A673 (cell line): ENCODE measurements around the gene XKR7. TPM values are rescaled to one million over a fixed set of nuclear protein-coding genes. Genes with fewer than 3 reads are reported as not detected.

ENCODE experiments used
- BruUV-seq: library from RNA; stranded (reverse); fragments of 400-500 nt; replicated peaks from 2 replicates; lab custom pipeline; 2021; lab: Mats Ljungman, UMichigan
- CTCF ChIA-PET: fragments of 300-600 bp; sonication (Branson Sonifier 250); formaldehyde crosslinking; loops from one replicate; lab custom pipeline; 2022; ENCODE audit warnings: antibody characterized with exemption; lab: Charles Lee
- POLR2A ChIA-PET: fragments of 300-600 bp; sonication (Branson Sonifier 250); formaldehyde crosslinking; loops from one replicate; lab custom pipeline; 2022; ENCODE audit warnings: antibody characterized with exemption; ENCODE audit not compliant: low non-redundant PET; lab: Charles Lee
- DNase-seq: peaks from one replicate; pipeline ENCODE4 v3.0.0-alpha.2; 2015; ENCODE audit warnings: low spot score
- H3K27ac ChIP-seq: fragments of 200-600 bp; sonication (generic); 2 replicates; pipeline ENCODE4 v1.5.1; 2016; ENCODE audit warnings: mixed run types, low read depth, mild to moderate bottlenecking, mixed read lengths, antibody characterized with exemption, low read length; ENCODE audit not compliant: poor library complexity, severe bottlenecking
- H3K27me3 ChIP-seq: fragments of 200-600 bp; sonication (generic); replicated peaks from 2 replicates; pipeline ENCODE4 v1.6.1; 2017; ENCODE audit warnings: mixed run types, low read depth, mild to moderate bottlenecking, mixed read lengths, antibody characterized with exemption, low read length; ENCODE audit not compliant: insufficient read depth, poor library complexity
- H3K36me3 ChIP-seq: fragments of 200-600 bp; sonication (generic); 2 replicates; pipeline ENCODE4 v1.6.1; 2016; ENCODE audit warnings: mixed run types, mild to moderate bottlenecking, mixed read lengths, antibody characterized with exemption, low read length; ENCODE audit not compliant: insufficient read depth, poor library complexity, severe bottlenecking
- H3K4me1 ChIP-seq: fragments of 200-600 bp; sonication (generic); 2 replicates; pipeline ENCODE4 v1.6.1; 2017; ENCODE audit warnings: mixed run types, mild to moderate bottlenecking, mixed read lengths, antibody characterized with exemption, low read length; ENCODE audit not compliant: insufficient read depth, poor library complexity, severe bottlenecking
- H3K4me3 ChIP-seq: fragments of 200-600 bp; sonication (generic); 2 replicates; pipeline ENCODE4 v1.5.1; 2016; ENCODE audit warnings: low read depth, mixed run types, mild to moderate bottlenecking, mixed read lengths, low read length; ENCODE audit not compliant: poor library complexity, severe bottlenecking
- H3K9me3 ChIP-seq: fragments of 200-600 bp; sonication (generic); 2 replicates; pipeline ENCODE4 v1.6.1; 2016; ENCODE audit warnings: mixed run types, low read depth, mild to moderate bottlenecking, mixed read lengths, antibody characterized with exemption, low read length; ENCODE audit not compliant: poor library complexity, severe bottlenecking
- EZH2 ChIP-seq: fragments of 200-600 bp; sonication (generic); IDR thresholded peaks from 2 replicates; pipeline ENCODE4 v1.6.1; 2017; ENCODE audit warnings: borderline replicate concordance, low read depth, mild to moderate bottlenecking, mixed read lengths, antibody characterized with exemption, low read length; ENCODE audit not compliant: poor library complexity, severe bottlenecking
- intact Hi-C: fragments of 100-400 bp; cut with micrococcal nuclease; formaldehyde crosslinking; loops from one replicate; pipeline ENCODE4 v1.10.0; 2022; ENCODE audit not compliant: unreplicated experiment
- total RNA-seq: library from RNA; stranded (reverse); gene quantifications from 2 replicates; pipeline ENCODE4 v1.2.3, GENCODE V29; 2021
- TF ChIP-seq, protein P1 (sequence below): fragments of 300-800, 200-600 bp; sonication (generic); conservative IDR thresholded peaks from 2 replicates; pipeline ENCODE4 v1.5.1; 2017; ENCODE audit warnings: low read depth, mild to moderate bottlenecking, antibody characterized with exemption, low read length, moderate library complexity, mixed read lengths

The XKR7 gene
- total RNA-seq, 1 experiment from 2014 or later = not detected

GRCh38 chr20:32028647-32029372 lies 60.9 kb downstream of the XKR7 start:
- CTCF ChIA-PET = no interaction called here
- POLR2A ChIA-PET = no interaction called here
- peak; percentile 45 for DNase-seq

GRCh38 chr20:32029561-32029960 lies 61.6 kb downstream of the XKR7 start:
- H3K9me3 ChIP-seq = no peaks in the 10 kb centered on the region
- peaks cover 4% of the 10 kb centered on the region for H3K4me1 ChIP-seq
- H3K36me3 ChIP-seq = no peaks in the 10 kb centered on the region
- CTCF ChIA-PET = interaction anchor here (0.5 to 1.3 kb wide), 2 partner anchors 9 to 75 kb away, joined by 3 to 23 read pairs; no protein-coding TSS in a partner anchor
- no peak for TF ChIP-seq EZH2
- TF ChIP-seq, protein P1, sequence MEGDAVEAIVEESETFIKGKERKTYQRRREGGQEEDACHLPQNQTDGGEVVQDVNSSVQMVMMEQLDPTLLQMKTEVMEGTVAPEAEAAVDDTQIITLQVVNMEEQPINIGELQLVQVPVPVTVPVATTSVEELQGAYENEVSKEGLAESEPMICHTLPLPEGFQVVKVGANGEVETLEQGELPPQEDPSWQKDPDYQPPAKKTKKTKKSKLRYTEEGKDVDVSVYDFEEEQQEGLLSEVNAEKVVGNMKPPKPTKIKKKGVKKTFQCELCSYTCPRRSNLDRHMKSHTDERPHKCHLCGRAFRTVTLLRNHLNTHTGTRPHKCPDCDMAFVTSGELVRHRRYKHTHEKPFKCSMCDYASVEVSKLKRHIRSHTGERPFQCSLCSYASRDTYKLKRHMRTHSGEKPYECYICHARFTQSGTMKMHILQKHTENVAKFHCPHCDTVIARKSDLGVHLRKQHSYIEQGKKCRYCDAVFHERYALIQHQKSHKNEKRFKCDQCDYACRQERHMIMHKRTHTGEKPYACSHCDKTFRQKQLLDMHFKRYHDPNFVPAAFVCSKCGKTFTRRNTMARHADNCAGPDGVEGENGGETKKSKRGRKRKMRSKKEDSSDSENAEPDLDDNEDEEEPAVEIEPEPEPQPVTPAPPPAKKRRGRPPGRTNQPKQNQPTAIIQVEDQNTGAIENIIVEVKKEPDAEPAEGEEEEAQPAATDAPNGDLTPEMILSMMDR = no peak
- POLR2A ChIA-PET = no interaction called here
- DNase-seq = no peak
- no peak overlapping the region for H3K27ac ChIP-seq
- peaks cover 5% of the 10 kb centered on the region for H3K27me3 ChIP-seq
- intact Hi-C loops = no loop called here
- no TSS peak for BruUV-seq
- no peak overlapping the region for H3K4me3 ChIP-seq

More at GRCh38 chr20:32028647-32029372, 60.9 kb downstream of the XKR7 start:
- no peaks in the 10 kb centered on the region for H3K9me3 ChIP-seq
- H3K27ac ChIP-seq = no peak overlapping the region
- H3K27me3 ChIP-seq = peaks cover 5% of the 10 kb centered on the region
- no peak overlapping the region for H3K4me3 ChIP-seq
- TF ChIP-seq, protein P1 = no peak
- TF ChIP-seq EZH2 = no peak
- no TSS peak for BruUV-seq
- peaks cover 4% of the 10 kb centered on the region for H3K4me1 ChIP-seq
- H3K36me3 ChIP-seq = no peaks in the 10 kb centered on the region
- intact Hi-C loops = no loop called here

GRCh38 chr20:32031007-32031958 lies 63.3 kb downstream of the XKR7 start:
- CTCF ChIA-PET = interaction anchor here (0.6 to 2.4 kb wide), 5 partner anchors 12 to 208 kb away, joined by 3 to 13 read pairs (median 4); partner anchors contain the start of gene TM9SF4
- TF ChIP-seq, protein P1 = peak; percentile 98
- no peak for TF ChIP-seq EZH2
- intact Hi-C loops = loop anchor here (1.0 kb wide), 2 partner anchors 179 to 208 kb away; no protein-coding TSS in a partner anchor
- peaks cover 1% of the 10 kb centered on the region for H3K27me3 ChIP-seq
- no TSS peak for BruUV-seq
- no peak overlapping the region for H3K27ac ChIP-seq
- H3K36me3 ChIP-seq = no peaks in the 10 kb centered on the region
- POLR2A ChIA-PET = no interaction called here
- H3K9me3 ChIP-seq = no peaks in the 10 kb centered on the region
- peak overlapping the region; percentile 39 for H3K4me3 ChIP-seq
- DNase-seq = peak; percentile 83
- peaks cover 7% of the 10 kb centered on the region for H3K4me1 ChIP-seq
